ENCODE measurements around the gene SLC16A9.
A peak's percentile ranks its signal among the peaks of the same experiment; 100 is the strongest.

Gene SLC16A9

DNA sequence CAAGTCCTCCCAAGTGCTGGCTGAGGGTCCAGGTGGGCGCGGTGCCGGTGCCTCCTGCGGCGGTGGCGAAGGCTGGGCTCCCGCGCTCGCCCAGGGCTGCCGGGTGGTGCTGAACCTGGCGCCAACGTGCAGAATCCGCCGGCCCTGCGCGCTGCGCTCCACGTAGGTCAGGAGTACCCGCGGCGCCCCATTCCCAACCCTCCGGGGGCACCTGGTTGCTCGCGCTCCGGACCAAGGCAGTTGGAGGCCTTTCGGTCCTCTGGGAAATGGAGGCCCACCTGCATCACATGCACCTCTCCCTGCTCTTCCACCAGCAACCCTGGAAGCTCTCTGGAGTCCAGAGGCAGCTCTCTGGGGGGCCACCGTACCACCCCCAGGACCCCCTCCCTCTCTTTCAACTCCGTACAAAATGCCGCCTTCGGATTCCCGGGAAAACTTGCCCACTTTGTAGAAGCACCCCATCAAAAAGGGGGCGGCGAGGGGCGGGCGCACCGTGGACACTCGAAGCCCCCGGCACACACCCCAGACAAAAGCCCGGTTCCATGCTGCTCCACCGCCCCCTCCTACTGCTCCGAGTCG, 745 bp downstream of the SLC16A9 start:
- Mint-ChIP-seq H3K27me3 (ENCODE audit: low read depth) (peaks cover 21% of the 10 kb centered on the region), H3K4me3 (peak overlapping the region; percentile 87 to 93 (median 93)), H3K4me1 (peaks cover 8% of the 10 kb centered on the region), H3K27ac (no peak overlapping the region), H3K9me3 (no peaks in the 10 kb centered on the region), H3K36me3 (ENCODE audit: low read depth) (peaks cover 4% of the 10 kb centered on the region)
- TF ChIP-seq, protein P1, sequence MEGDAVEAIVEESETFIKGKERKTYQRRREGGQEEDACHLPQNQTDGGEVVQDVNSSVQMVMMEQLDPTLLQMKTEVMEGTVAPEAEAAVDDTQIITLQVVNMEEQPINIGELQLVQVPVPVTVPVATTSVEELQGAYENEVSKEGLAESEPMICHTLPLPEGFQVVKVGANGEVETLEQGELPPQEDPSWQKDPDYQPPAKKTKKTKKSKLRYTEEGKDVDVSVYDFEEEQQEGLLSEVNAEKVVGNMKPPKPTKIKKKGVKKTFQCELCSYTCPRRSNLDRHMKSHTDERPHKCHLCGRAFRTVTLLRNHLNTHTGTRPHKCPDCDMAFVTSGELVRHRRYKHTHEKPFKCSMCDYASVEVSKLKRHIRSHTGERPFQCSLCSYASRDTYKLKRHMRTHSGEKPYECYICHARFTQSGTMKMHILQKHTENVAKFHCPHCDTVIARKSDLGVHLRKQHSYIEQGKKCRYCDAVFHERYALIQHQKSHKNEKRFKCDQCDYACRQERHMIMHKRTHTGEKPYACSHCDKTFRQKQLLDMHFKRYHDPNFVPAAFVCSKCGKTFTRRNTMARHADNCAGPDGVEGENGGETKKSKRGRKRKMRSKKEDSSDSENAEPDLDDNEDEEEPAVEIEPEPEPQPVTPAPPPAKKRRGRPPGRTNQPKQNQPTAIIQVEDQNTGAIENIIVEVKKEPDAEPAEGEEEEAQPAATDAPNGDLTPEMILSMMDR (IDR thresholded peaks at IDR 0.05; ENCODE audit: unreplicated experiment in 3 of 3) = no peak

DNA sequence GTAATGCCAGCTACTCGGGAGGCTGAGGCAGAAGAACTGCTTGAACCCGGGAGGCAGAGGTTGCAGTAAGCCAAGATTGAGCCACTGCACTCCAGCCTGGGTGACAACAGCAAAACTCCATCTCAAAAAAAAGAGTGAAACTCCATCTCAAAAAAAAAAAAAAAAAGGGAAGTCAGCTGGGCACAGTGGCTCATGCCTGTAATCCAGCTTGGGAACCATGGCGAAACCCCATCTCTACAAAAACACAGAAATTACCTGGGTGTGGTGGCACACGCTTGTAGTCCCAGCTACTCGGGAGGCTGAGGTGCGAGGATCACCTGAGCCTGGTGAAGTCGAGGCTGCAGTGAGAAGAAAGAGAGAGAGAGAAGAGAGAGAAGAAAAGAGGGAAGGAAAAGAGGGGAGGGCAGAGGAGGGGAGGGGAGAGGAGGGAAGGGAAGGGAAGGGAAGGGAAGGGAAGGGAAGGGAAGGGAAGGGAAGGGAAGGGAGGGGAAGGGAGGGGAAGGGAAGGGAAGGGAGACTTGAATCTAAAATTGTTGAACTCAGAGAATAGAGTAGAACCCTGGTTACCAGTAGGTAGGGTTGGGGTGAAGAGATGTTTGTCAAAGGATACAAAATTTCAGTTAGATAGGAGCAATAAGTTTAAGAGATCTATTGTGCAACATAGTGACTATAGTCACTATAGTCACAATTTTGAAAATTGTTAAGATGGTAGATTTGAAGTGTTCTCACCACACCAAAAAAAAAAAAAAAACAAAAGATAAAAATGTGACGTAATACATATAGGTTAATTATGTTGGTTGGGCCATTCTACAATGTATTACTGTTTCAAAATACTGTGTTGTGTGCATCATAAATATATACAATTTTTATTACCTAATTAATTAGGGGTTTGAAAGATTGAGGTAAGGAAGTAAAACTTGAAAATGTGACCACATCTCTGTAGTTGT, 2.5 kb downstream of the SLC16A9 start:
- Mint-ChIP-seq H3K27ac (no peak overlapping the region), H3K4me1 (peaks cover 8% of the 10 kb centered on the region), H3K4me3 (peak overlapping the region; percentile 75 to 93 (median 87)), H3K9me3 (no peaks in the 10 kb centered on the region), H3K27me3 (ENCODE audit: low read depth) (peaks cover 13% of the 10 kb centered on the region), H3K36me3 (ENCODE audit: low read depth) (peaks cover 5% of the 10 kb centered on the region)
- TF ChIP-seq, protein P1 (IDR thresholded peaks at IDR 0.05; ENCODE audit: unreplicated experiment in 3 of 3) = no peak

DNA sequence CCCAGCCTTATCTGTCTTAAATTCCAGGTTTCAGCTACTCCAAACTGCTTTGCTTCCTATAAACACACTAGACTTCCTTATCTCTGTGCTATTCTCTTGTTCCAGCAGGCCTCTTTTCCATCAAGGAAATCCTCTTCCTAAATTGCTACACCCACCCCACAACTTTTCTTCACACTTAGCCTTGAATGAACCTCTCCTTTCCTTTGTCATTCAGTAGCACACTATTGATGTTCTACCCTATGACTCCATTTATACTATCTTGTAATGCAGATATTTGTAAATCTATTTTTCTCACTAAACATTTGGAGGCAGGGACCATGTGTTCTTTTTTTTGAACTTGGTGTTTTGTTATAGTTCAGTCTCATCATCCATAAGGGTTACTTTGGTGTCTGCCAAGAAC, 3.7 kb downstream of the SLC16A9 start:
- H3K9me3 Mint-ChIP-seq = no peaks in the 10 kb centered on the region
- no peak overlapping the region for H3K27ac Mint-ChIP-seq
- peaks cover 8% of the 10 kb centered on the region for H3K4me1 Mint-ChIP-seq
- peaks cover 9% of the 10 kb centered on the region for H3K36me3 Mint-ChIP-seq (ENCODE audit: low read depth)
- no peak overlapping the region for H3K4me3 Mint-ChIP-seq
- H3K27me3 Mint-ChIP-seq (ENCODE audit: low read depth) = peaks cover 11% of the 10 kb centered on the region
- TF ChIP-seq, protein P1 (IDR thresholded peaks at IDR 0.05; ENCODE audit: unreplicated experiment in 3 of 3) = no peak

DNA sequence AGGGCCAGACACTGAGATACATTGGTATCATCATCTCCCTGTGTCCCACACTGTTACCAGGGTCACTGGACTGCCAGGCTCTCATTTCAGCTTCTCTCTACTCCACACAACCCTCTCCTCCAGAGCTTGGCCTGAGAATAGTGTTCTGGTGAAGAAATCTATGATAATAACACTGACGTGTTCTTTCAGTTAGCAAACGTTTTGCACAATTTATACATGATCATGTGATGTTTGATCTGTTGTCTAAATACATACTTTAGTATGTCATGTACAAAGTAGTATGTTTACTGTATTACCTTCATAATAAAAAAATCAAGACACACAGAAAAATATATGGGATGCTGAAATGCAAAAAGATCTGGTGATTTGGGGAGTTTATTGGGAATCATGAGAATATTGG, 5.0 kb downstream of the SLC16A9 start:
- Mint-ChIP-seq H3K9me3 (no peaks in the 10 kb centered on the region), H3K4me1 (peaks cover 8% of the 10 kb centered on the region), H3K36me3 (ENCODE audit: low read depth) (peaks cover 9% of the 10 kb centered on the region), H3K27me3 (ENCODE audit: low read depth) (peaks cover 11% of the 10 kb centered on the region), H3K27ac (no peak overlapping the region), H3K4me3 (no peak overlapping the region)
- TF ChIP-seq, protein P1 (IDR thresholded peaks at IDR 0.05; ENCODE audit: unreplicated experiment in 3 of 3) = no peak

DNA sequence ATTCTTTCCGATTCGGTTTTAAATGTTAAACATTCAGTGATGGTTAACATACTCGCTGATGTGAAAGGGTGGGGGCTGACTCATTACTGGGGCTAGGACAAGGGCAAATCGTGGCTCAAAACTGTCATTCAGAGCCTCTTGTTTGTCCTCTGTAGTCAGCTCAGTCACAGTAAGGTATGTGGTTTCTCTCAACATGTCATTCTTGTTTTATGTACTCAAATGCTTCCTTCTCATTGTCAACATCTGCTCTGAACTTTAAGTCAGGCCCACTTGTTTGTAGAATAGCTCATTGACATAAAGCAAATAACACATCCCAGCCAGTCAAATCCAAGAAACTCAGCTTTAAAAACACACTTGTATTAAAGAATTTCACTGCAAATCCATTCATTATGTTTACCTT, 7.3 kb downstream of the SLC16A9 start:
- TF ChIP-seq, protein P1 (IDR thresholded peaks at IDR 0.05; ENCODE audit: unreplicated experiment in 3 of 3) = no peak
- Mint-ChIP-seq H3K4me3 (no peak overlapping the region), H3K27ac (no peak overlapping the region), H3K4me1 (no peaks in the 10 kb centered on the region), H3K9me3 (no peaks in the 10 kb centered on the region), H3K36me3 (ENCODE audit: low read depth) (peaks cover 13% of the 10 kb centered on the region), H3K27me3 (ENCODE audit: low read depth) (no peaks in the 10 kb centered on the region)
